ENCODE measurements around the gene RTL5.

RTL5 gene

DNA sequence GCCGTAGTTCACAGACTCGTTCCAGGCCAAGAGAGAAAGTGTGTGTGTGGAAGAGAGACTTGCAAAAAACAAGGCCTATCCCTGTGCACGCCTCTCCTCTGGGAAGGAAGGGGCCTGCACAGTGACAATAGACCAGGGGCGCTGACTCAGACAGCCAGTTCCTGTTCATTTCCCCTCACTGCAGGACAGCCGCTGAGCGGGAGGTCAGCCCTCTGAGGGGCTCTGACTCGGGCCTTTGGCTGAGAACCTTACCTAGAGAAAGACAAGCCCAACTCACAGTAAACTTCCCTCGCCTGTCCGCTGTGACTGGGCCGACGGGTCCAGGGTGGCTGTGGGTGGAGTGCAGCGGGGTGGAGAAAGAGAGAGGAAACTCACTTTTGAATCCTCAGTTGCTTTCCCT is 52.1 kb downstream of the RTL5 start:
- peak; percentile 4 for DNase-seq (ENCODE audit: low read depth, low spot score)

DNA sequence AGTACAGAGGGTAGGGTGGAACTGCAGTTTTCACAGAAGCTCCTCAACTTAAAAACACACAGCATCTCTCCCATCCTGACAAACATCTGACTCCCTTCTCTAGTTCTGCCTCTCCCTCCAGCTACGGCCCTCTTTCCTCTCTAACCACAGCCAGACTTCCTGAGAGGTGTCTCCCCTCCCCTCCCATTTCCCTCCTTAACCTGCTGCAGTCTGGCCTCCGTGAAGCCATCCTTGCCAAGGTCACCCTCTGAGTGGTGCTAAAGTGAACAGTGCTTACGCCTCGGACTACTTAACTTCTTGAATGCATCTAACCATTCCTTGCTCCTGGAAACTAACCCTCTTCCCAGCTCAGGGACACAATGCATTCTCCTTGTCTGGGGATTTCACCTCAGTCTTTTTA is 53.3 kb downstream of the RTL5 start:
- no peak for DNase-seq (ENCODE audit: low read depth, low spot score)

Measured in astrocyte of the hippocampus (primary cell).